HG03025 (cell line): ENCODE results near the gene PODXL2.

ENCODE experiments used
- ATAC-seq: cut with Tn5 transposase; IDR thresholded peaks from one replicate; pipeline ENCODE4 v1.9.1; 2021; ENCODE audit warnings: mild to moderate bottlenecking, moderate library complexity; ENCODE audit not compliant: unreplicated experiment, low FRiP score

PODXL2 gene

GRCh38 chr3:127625821-127626220, 3.2 kb upstream of the PODXL2 start:
- no peak for ATAC-seq

- ATAC-seq = no peak
These were observed 578 bp upstream of the PODXL2 start for GRCh38 chr3:127628426-127628787.

GRCh38 chr3:127629467-127630403, 750 bp downstream of the PODXL2 start:
- ATAC-seq = no peak

- ATAC-seq = no peak
These were observed 2.1 kb downstream of the PODXL2 start for GRCh38 chr3:127630811-127631714.

- ATAC-seq = no peak
These were observed 3.2 kb downstream of the PODXL2 start for GRCh38 chr3:127632035-127632820.

GRCh38 chr3:127634653-127635052, 5.7 kb downstream of the PODXL2 start:
- no peak for ATAC-seq

- no peak for ATAC-seq
These were observed 8.6 kb downstream of the PODXL2 start for GRCh38 chr3:127637546-127637945.

GRCh38 chr3:127637971-127638370, 9.0 kb downstream of the PODXL2 start:
- no peak for ATAC-seq

- ATAC-seq = no peak
These were observed 10.4 kb downstream of the PODXL2 start for GRCh38 chr3:127639173-127640041.

- no peak for ATAC-seq
These were observed 11.0 kb downstream of the PODXL2 start for GRCh38 chr3:127640042-127640355.

GRCh38 chr3:127644641-127645370, 15.8 kb downstream of the PODXL2 start:
- no peak for ATAC-seq

GRCh38 chr3:127645371-127646015, 16.5 kb downstream of the PODXL2 start:
- no peak for ATAC-seq

- ATAC-seq = no peak
These were observed 17.6 kb downstream of the PODXL2 start for GRCh38 chr3:127646501-127647046.

- no peak for ATAC-seq
These were observed 18.3 kb downstream of the PODXL2 start for GRCh38 chr3:127647166-127647844.

GRCh38 chr3:127647845-127648204, 18.8 kb downstream of the PODXL2 start:
- no peak for ATAC-seq

- no peak for ATAC-seq
These were observed 21.3 kb downstream of the PODXL2 start for GRCh38 chr3:127650236-127650635.

- ATAC-seq = no peak
These were observed 22.7 kb downstream of the PODXL2 start for GRCh38 chr3:127651516-127652172.
